ENCODE measurements around the gene ZNF738.
"Not testable (repeated sequence)": the region's sequence is repeated elsewhere in the genome, so short reads cannot be mapped to it uniquely, and the experiment has no call there.

DNA sequence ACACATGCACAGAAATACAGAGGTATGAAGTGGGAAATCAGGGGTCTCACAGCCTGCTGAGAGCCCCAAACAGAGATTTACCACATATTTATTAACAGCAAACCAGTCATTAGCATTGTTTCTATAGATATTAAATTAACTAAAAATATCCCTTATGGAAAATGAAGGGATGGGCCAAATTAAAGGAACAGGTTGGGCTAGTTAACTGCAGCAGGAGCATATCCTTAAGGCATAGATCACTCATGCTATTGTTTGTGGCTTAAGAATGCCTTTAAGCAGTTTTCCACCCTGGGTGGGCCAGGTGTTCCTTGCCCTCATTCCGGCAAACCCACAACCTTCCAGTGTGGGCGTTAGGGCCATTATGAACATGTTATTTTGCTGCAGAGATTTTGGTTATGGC lies 14.0 kb upstream of the ZNF738 start:
- TF ChIP-seq, protein P1, sequence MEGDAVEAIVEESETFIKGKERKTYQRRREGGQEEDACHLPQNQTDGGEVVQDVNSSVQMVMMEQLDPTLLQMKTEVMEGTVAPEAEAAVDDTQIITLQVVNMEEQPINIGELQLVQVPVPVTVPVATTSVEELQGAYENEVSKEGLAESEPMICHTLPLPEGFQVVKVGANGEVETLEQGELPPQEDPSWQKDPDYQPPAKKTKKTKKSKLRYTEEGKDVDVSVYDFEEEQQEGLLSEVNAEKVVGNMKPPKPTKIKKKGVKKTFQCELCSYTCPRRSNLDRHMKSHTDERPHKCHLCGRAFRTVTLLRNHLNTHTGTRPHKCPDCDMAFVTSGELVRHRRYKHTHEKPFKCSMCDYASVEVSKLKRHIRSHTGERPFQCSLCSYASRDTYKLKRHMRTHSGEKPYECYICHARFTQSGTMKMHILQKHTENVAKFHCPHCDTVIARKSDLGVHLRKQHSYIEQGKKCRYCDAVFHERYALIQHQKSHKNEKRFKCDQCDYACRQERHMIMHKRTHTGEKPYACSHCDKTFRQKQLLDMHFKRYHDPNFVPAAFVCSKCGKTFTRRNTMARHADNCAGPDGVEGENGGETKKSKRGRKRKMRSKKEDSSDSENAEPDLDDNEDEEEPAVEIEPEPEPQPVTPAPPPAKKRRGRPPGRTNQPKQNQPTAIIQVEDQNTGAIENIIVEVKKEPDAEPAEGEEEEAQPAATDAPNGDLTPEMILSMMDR (IDR thresholded peaks at IDR 0.05) = not testable (repeated sequence)
- TF ChIP-seq POLR2AphosphoS5 (IDR thresholded peaks at IDR 0.05) = not testable (repeated sequence)

All from sigmoid colon (tissue), 4 donors.